Caki2 (cell line): ENCODE data around the gene KIFC1. TPM values are rescaled to one million over a fixed set of nuclear protein-coding genes. Genes with fewer than 3 reads are reported as not detected.
"Not testable (repeated sequence)": the region's sequence is repeated elsewhere in the genome, so short reads cannot be mapped to it uniquely, and the experiment has no call there.

ENCODE experiments used
- DNase-seq: peaks from one replicate; pipeline ENCODE4 v3.0.0-alpha.2; 2015; ENCODE audit warnings: low read depth
- in situ Hi-C: cut with HindIII; loops from 2 replicates; pipeline ENCODE4 v1.10.0; 2016; ENCODE audit warnings: low sequenced_read_pairs, low pct_unique_long_range_greater_than_20kb, mixed read lengths
- total RNA-seq: library from RNA; depleted of rRNA; stranded (reverse); fragments of >200 nt; shearing (Covaris generic); gene quantifications from 2 replicates; pipeline ENCODE4 v1.2.3, GENCODE V29; 2014; ENCODE audit warnings: low replicate concordance; rRNA removed

Gene KIFC1, protein sequence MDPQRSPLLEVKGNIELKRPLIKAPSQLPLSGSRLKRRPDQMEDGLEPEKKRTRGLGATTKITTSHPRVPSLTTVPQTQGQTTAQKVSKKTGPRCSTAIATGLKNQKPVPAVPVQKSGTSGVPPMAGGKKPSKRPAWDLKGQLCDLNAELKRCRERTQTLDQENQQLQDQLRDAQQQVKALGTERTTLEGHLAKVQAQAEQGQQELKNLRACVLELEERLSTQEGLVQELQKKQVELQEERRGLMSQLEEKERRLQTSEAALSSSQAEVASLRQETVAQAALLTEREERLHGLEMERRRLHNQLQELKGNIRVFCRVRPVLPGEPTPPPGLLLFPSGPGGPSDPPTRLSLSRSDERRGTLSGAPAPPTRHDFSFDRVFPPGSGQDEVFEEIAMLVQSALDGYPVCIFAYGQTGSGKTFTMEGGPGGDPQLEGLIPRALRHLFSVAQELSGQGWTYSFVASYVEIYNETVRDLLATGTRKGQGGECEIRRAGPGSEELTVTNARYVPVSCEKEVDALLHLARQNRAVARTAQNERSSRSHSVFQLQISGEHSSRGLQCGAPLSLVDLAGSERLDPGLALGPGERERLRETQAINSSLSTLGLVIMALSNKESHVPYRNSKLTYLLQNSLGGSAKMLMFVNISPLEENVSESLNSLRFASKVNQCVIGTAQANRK
- 176 and 179 TPM in 2 replicates for total RNA-seq

GRCh38 chr6:33391278-33391921 is at the start of gene KIFC1:
TSS of gene KIFC1 (plus strand) at chr6:33391823. CDS start at chr6:33391986, 163 bp downstream.
- in situ Hi-C loops, result no loop called here

GRCh38 chr6:33343606-33343952 is 48.0 kb upstream of the KIFC1 start:
- in situ Hi-C loops, DNase-seq: not testable (repeated sequence)

More at GRCh38 chr6:33391278-33391921, at the start of gene KIFC1:
- DNase-seq, result peak; percentile 100

DNA sequence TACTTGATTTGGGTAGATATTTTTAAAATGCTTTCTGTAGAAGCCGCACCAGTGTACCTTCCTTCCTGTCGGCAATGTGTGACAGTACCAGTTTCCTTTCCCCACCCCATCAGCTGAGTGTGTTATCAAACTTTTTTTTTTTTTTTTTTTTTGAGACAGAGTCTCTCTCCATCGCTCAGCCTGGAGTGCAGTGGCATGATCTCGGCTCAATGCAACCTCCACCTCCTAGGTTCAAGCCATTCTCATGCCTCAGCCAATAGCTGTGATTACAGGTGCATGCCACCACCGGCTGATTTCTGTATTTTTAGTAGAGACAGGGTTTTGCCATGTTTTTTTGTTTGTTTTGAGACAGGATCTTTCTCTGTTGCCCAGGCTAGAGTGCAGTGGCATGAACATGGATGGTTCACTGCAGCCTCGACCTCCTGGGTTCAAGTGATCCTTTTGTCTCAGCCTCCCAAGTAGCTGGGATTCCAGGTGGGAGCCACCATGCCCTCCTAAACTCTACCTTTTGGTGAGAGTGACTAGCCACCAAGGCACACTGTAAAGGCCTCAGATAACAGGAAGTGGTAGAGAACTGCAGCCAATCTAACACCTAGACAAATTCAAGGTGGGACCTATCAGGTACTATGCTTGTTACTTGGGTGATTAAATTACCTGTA is 47.5 kb upstream of the KIFC1 start:
- no peak for DNase-seq
- in situ Hi-C loops, result no loop called here

GRCh38 chr6:33344701-33345697 is 46.6 kb upstream of the KIFC1 start:
- in situ Hi-C loops, result no loop called here
- DNase-seq, result peak; percentile 76

- DNase-seq, in situ Hi-C loops: not testable (repeated sequence)
These were observed 44.7 kb upstream of the KIFC1 start for GRCh38 chr6:33346972-33347371.

DNA sequence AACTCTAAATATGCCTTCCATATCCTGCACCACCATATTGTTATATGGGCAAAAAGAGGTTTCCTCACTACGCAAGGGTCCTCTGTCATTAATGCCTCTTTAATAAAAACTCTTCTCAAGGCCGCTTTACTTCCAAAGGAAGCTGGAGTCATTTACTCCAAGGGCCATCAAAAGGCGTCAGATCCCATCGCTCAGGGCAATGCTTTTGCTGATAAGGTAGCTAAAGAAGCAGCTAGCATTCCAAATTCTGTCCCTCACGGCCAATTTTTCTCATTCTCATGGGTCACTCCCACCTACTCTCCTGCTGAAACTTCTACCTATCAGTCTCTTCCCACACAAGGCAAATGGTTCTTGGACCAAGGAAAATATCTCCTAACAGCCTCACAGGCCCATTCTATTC is 43.8 kb upstream of the KIFC1 start:
- no peak for DNase-seq
- in situ Hi-C loops, result no loop called here

DNA sequence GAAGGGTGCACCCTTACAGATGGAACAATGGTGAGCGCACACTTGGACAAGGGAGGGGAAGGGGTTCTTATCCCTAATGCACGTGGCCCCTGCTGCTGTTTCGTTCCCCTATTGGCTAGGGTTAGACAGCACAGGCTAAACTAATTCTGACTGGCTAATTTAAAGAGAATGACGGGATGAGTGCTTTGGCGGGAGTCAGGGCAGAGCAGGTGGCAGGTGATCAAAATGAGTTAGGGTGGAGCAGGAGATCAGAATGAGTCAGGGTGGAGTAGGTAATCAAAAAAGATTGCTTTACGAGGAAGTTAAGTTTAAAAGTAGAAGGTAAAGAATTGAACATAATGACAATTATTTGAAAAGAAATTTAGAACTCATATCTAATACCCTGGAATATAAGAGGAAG is 35.8 kb upstream of the KIFC1 start:
- in situ Hi-C loops, DNase-seq: not testable (repeated sequence)

DNA sequence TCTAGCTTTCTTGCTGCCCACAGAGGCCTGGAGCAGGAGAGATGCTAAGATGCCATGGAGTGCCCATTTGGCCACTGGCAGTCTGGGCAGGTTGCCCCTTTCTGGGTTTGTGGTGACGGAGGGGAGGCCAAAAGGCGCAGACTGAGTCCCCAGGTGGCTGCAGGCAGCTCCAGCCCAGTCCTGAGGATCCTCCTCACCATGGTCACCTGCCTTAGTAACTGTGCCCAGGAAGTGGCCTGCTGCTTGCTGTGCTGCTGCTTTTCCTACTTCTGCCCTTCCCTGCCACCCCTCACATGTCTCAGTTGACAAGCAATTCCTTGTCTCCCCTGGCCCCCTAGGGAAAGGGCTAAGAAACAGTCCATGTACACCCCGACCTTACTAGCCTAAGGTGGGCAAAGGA is 35.3 kb upstream of the KIFC1 start:
- in situ Hi-C loops, result no loop called here
- no peak for DNase-seq

- DNase-seq, result peak; percentile 41
- in situ Hi-C loops, result not testable (repeated sequence)
These were observed 34.3 kb upstream of the KIFC1 start for GRCh38 chr6:33357160-33357871.

DNA sequence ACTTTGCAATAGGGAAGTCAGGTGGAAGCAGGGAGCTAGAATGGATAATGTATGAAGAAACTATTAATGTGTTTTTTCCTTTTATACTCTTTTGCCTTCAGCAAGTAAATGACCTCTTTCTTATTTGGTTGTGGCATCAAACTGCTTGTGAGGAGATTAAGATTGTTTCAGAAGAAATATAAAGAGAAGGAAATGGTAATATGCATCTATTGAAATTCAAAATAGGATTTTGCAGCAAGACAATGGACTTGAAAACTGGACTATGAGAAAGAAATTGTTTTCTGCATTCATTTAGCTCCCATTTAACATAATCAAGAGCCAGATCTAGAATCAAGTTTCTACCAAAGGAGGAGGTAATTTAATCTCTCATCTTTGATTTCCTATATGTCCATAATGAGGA is 32.3 kb upstream of the KIFC1 start:
- in situ Hi-C loops, result no loop called here
- no peak for DNase-seq

DNA sequence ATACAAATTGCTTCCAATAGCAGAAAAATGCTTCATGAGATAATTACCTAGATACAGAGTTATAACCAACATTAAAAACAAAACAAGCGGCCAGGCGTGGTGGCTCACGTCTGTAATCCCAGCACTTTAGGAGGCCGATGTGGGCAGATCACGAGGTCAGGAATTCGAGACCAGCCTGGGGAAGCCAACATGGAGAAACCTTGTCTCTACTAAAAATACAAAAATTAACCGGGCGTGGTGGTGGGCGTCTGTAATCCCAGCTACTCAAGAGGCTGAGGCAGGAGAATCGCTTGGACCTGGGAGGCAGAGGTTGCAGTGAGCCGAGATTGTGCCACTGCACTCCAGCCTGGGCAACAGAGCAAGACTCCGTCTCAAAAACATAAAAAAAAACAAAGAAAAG is 28.1 kb upstream of the KIFC1 start:
- DNase-seq, in situ Hi-C loops: not testable (repeated sequence)

GRCh38 chr6:33364475-33365205 is 27.0 kb upstream of the KIFC1 start:
- in situ Hi-C loops, result not testable (repeated sequence)
- peak; percentile 79 for DNase-seq

GRCh38 chr6:33365206-33365971 is 26.2 kb upstream of the KIFC1 start:
- in situ Hi-C loops, result not testable (repeated sequence)

GRCh38 chr6:33367009-33367714 is 24.5 kb upstream of the KIFC1 start:
- DNase-seq, result no peak
- in situ Hi-C loops, result no loop called here

More at GRCh38 chr6:33365206-33365971, 26.2 kb upstream of the KIFC1 start:
- not testable (repeated sequence) for DNase-seq

- DNase-seq, in situ Hi-C loops: not testable (repeated sequence)
These were observed 24.0 kb upstream of the KIFC1 start for GRCh38 chr6:33367715-33368025.
